A673 (cell line): ENCODE results near the gene HMGA1. TPM values are rescaled to one million over a fixed set of nuclear protein-coding genes. Genes with fewer than 3 reads are reported as not detected.

Source experiments
- BruUV-seq: library from RNA; stranded (reverse); fragments of 400-500 nt; replicated peaks from 2 replicates; lab custom pipeline; 2021; lab: Mats Ljungman, UMichigan
- CTCF ChIA-PET: fragments of 300-600 bp; sonication (Branson Sonifier 250); formaldehyde crosslinking; loops from one replicate; lab custom pipeline; 2022; ENCODE audit warnings: antibody characterized with exemption; lab: Charles Lee
- POLR2A ChIA-PET: fragments of 300-600 bp; sonication (Branson Sonifier 250); formaldehyde crosslinking; loops from one replicate; lab custom pipeline; 2022; ENCODE audit warnings: antibody characterized with exemption; ENCODE audit not compliant: low non-redundant PET; lab: Charles Lee
- DNase-seq: peaks from one replicate; pipeline ENCODE4 v3.0.0-alpha.2; 2015; ENCODE audit warnings: low spot score
- H3K27ac ChIP-seq: fragments of 200-600 bp; sonication (generic); 2 replicates; pipeline ENCODE4 v1.5.1; 2016; ENCODE audit warnings: mixed run types, low read depth, mild to moderate bottlenecking, mixed read lengths, antibody characterized with exemption, low read length; ENCODE audit not compliant: poor library complexity, severe bottlenecking
- H3K27me3 ChIP-seq: fragments of 200-600 bp; sonication (generic); replicated peaks from 2 replicates; pipeline ENCODE4 v1.6.1; 2017; ENCODE audit warnings: mixed run types, low read depth, mild to moderate bottlenecking, mixed read lengths, antibody characterized with exemption, low read length; ENCODE audit not compliant: insufficient read depth, poor library complexity
- H3K36me3 ChIP-seq: fragments of 200-600 bp; sonication (generic); 2 replicates; pipeline ENCODE4 v1.6.1; 2016; ENCODE audit warnings: mixed run types, mild to moderate bottlenecking, mixed read lengths, antibody characterized with exemption, low read length; ENCODE audit not compliant: insufficient read depth, poor library complexity, severe bottlenecking
- H3K4me1 ChIP-seq: fragments of 200-600 bp; sonication (generic); 2 replicates; pipeline ENCODE4 v1.6.1; 2017; ENCODE audit warnings: mixed run types, mild to moderate bottlenecking, mixed read lengths, antibody characterized with exemption, low read length; ENCODE audit not compliant: insufficient read depth, poor library complexity, severe bottlenecking
- H3K4me3 ChIP-seq: fragments of 200-600 bp; sonication (generic); 2 replicates; pipeline ENCODE4 v1.5.1; 2016; ENCODE audit warnings: low read depth, mixed run types, mild to moderate bottlenecking, mixed read lengths, low read length; ENCODE audit not compliant: poor library complexity, severe bottlenecking
- H3K9me3 ChIP-seq: fragments of 200-600 bp; sonication (generic); 2 replicates; pipeline ENCODE4 v1.6.1; 2016; ENCODE audit warnings: mixed run types, low read depth, mild to moderate bottlenecking, mixed read lengths, antibody characterized with exemption, low read length; ENCODE audit not compliant: poor library complexity, severe bottlenecking
- CTCF ChIP-seq: fragments of 300-800, 200-600 bp; sonication (generic); conservative IDR thresholded peaks from 2 replicates; pipeline ENCODE4 v1.5.1; 2017; ENCODE audit warnings: low read depth, mild to moderate bottlenecking, antibody characterized with exemption, low read length, moderate library complexity, mixed read lengths
- EZH2 ChIP-seq: fragments of 200-600 bp; sonication (generic); IDR thresholded peaks from 2 replicates; pipeline ENCODE4 v1.6.1; 2017; ENCODE audit warnings: borderline replicate concordance, low read depth, mild to moderate bottlenecking, mixed read lengths, antibody characterized with exemption, low read length; ENCODE audit not compliant: poor library complexity, severe bottlenecking
- intact Hi-C: fragments of 100-400 bp; cut with micrococcal nuclease; formaldehyde crosslinking; loops from one replicate; pipeline ENCODE4 v1.10.0; 2022; ENCODE audit not compliant: unreplicated experiment
- total RNA-seq: library from RNA; stranded (reverse); gene quantifications from 2 replicates; pipeline ENCODE4 v1.2.3, GENCODE V29; 2021

The HMGA1 gene
- total RNA-seq, 1 experiment from 2014 or later, result 248 TPM

DNA sequence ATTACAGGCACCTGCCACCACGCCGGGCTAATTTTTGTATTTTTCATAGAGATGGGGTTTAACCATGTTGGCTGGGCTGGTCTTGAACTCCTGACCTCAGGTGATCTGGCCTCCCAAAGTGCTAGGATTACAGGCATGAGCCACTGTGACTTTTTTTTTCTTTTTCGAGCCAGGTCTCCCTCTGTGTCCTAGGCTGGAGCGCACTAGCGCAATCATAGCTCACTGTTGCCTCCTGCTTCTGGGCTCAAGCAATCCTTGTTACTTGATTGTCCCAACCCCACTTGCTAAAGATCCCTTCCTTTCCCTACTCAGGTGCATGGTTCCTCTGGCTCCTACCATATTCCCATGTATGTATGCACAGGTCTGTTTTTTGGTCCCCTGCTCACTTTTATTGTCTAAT, 39.5 kb downstream of the HMGA1 start:
- H3K4me1 ChIP-seq, result no peaks in the 10 kb centered on the region
- H3K9me3 ChIP-seq, result no peaks in the 10 kb centered on the region
- no peak for DNase-seq
- ChIA-PET POLR2A (interaction anchor here (0.7 kb wide), 1 partner anchor 25 kb away, joined by 11 read pairs; no protein-coding TSS in a partner anchor), CTCF (no interaction called here)
- no TSS peak for BruUV-seq
- no peaks in the 10 kb centered on the region for H3K36me3 ChIP-seq
- H3K27ac ChIP-seq, result no peak overlapping the region
- H3K4me3 ChIP-seq, result no peak overlapping the region
- TF ChIP-seq CTCF, result no peak
- TF ChIP-seq EZH2, result no peak
- H3K27me3 ChIP-seq, result no peaks in the 10 kb centered on the region
- intact Hi-C loops, result no loop called here

GRCh38 chr6:34276881-34277762, 40.4 kb downstream of the HMGA1 start:
- no peaks in the 10 kb centered on the region for H3K9me3 ChIP-seq
- H3K27me3 ChIP-seq, result no peaks in the 10 kb centered on the region
- H3K4me1 ChIP-seq, result no peaks in the 10 kb centered on the region
- BruUV-seq, result no TSS peak
- ChIA-PET POLR2A (no interaction called here), CTCF (no interaction called here)
- intact Hi-C loops, result no loop called here
- DNase-seq, result no peak
- H3K4me3 ChIP-seq, result no peak overlapping the region
- H3K27ac ChIP-seq, result no peak overlapping the region
- TF ChIP-seq CTCF (no peak), EZH2 (no peak)
- no peaks in the 10 kb centered on the region for H3K36me3 ChIP-seq

DNA sequence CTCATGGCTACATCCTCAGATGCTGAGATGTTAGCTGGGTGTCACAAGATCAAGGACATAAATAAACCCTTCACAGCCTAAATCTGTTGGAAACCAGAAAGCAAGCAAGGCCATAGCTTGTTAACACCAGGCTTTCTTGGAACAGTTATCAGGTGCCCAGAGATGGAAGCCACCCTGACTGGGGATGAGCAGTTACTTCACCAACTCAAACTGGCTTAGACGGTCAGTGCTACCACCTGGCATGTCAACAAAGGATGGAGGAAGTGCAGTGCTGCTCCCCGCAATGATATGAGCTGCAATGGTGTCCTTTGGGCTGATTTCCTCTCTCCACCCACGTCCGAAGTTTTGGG, 41.1 kb downstream of the HMGA1 start:
- intact Hi-C loops, result no loop called here
- POLR2A ChIA-PET, result no interaction called here

More for the DNA sequence above, 41.1 kb downstream of the HMGA1 start:
- Histone ChIP-seq H3K27ac (no peak overlapping the region), H3K4me3 (no peak overlapping the region), H3K36me3 (no peaks in the 10 kb centered on the region), H3K27me3 (no peaks in the 10 kb centered on the region), H3K9me3 (no peaks in the 10 kb centered on the region), H3K4me1 (no peaks in the 10 kb centered on the region)
- no peak for DNase-seq
- TF ChIP-seq EZH2 (no peak), CTCF (no peak)
- CTCF ChIA-PET, result no interaction called here
- BruUV-seq, result no TSS peak
